Non-pigmented ciliary epithelial cell (primary cell): ENCODE data around the gene PRR20G.
"Not testable (repeated sequence)": the region's sequence is repeated elsewhere in the genome, so short reads cannot be mapped to it uniquely, and the experiment has no call there.

Experiments
- DNase-seq: peaks from one replicate; pipeline ENCODE4 v3.0.0-alpha.2; 2010; ENCODE audit warnings: low read depth

Gene PRR20G

DNA sequence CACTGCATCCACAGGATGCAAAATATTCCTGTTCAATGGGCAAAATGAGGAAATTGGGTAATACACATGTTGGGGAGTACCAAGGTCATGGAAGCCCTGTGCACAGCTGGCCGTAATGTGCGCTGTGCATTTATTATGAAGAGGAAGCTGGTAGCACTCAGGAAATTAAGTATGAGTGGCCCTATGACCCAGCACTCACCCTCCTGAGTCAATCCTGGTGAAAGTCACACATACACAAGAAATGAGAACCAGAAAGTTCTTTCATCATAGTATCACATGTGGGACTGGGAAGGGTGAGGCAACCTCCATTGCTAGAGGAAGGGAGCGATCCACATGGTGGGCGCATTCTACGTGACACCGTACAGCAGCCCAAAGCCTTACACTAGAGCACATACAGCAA lies 11.4 kb upstream of the PRR20G start:
- no peak for DNase-seq

DNA sequence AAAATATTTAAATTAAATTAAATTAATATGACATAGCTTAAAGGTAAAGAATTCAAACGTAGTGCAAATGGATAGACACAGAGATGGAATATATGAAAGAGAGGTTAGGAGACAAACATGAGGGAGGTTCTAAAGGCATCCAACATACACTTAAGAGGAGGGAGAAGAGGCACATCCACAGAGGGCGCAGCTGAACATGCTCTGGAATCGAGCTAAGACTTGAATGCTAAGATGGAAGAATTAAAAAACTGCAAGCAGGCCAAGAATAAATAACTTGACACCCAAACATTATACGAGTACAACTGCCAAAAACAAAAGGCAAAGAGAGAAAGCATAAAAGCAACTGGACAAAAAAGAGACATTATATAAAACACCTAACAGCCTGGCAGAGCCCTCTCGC lies 9.1 kb upstream of the PRR20G start:
- no peak for DNase-seq

DNA sequence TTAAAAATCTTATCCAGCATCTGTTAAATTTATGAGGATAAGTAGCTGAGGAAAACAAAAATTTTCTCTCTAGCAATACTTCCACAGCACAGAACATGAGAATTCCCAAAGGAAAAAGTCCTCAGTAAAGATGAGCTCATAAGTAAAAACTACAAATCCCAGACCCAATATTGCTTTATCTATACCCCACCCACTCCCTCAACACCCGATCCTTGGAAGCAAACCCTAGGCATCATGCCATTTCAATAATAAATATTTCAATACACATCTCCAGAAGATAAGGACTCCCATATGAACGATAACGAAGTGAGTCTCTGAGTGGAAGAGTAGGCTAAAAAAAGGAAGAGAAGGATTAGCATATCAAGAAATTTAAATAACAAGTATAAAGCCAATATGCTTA lies 8.3 kb upstream of the PRR20G start:
- DNase-seq = no peak

DNA sequence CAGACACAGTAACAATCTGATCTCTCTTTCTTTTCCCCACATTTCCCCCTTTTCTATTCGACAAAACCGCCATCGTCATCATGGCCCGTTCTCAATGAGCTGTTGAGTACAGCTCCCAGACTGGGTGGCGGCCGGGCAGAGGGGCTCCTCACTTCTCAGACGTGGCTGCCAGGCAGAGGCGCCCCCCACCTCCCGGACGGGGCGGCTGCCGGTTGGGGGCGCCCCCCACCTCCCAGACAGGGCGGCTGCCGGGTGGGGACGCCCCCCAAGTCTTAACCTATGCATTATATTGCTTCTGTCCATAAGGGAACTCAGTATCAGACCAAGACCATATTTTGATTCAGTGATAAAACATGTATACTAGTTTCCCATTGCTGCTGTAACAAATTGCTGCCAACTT lies 5.8 kb upstream of the PRR20G start:
- DNase-seq = not testable (repeated sequence)

DNA sequence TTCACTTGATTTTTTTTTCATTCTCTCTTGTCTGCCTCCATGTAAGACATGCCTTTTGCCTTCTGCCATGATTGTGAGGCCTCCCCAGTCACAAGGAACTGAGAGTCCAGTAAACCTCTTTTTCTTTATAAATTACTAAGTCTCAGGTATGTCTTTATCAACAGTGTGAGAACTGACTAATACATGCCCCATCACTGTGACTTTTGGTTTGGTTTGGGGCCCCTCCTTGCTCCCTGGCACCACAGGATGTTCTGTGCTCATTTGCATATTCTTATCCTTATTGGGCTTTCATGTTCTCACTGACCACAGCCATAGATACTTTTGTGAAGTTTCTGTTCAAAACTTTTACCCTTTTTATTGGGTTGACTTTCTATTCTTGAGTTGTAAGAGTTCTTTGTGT lies 3.8 kb upstream of the PRR20G start:
- DNase-seq = no peak

DNA sequence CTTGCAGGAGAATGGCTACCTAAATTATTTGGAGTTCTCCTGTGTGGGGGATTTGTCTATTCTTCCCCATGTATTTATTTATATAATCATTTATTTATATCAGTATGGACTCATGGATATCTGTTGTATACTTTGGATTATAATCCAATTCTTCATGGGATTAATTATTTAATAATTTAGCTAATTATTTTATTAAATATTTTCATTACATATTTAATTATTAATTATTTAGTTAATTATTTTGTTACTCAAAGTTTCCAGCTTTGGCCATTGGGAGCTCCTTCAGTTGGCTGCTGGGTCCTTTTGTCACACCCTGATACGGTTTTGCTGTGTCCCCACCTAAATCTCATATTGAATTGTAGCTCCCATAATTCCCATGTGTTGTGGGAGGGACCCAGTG lies 3.3 kb upstream of the PRR20G start:
- no peak for DNase-seq

DNA sequence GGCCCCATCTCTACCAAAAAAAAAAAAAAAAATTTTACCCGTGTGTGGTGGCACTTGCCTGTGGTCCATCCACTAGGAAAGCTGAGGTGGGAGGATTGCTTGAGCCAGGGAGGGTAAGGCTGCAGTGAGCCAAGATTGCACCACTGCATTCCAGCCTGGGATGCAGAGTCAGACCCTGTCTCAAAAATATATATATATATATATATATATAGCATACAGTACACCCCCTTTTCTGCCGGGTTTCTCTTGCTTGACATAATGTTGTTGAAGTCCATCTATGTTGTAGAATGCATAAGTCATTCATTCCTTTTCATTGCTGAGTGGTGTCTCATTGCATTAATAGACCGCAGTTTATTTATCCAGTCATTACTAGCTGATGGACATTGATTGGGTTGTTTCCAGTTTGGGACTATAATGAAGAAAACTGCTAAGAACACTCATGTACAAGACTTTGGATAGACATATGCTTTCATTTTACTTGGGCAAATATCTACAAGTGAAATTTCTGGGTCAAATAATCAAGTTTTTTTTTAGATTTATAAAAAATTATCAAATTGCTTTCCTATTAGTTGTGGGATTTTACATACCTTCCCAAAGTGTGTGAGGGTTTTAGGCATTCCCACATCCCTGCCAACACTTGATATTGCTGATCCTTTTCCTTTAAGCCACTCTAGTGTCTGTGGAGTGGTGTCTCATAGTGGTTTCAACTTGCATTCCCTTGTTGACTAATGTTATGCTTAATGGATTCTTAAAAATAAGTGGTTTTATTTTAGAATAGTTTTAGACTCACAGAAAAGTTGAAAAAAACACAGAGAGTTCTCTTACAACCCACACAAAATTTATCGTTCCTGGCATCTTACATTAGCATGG lies 2.1 kb upstream of the PRR20G start:
- DNase-seq = no peak

DNA sequence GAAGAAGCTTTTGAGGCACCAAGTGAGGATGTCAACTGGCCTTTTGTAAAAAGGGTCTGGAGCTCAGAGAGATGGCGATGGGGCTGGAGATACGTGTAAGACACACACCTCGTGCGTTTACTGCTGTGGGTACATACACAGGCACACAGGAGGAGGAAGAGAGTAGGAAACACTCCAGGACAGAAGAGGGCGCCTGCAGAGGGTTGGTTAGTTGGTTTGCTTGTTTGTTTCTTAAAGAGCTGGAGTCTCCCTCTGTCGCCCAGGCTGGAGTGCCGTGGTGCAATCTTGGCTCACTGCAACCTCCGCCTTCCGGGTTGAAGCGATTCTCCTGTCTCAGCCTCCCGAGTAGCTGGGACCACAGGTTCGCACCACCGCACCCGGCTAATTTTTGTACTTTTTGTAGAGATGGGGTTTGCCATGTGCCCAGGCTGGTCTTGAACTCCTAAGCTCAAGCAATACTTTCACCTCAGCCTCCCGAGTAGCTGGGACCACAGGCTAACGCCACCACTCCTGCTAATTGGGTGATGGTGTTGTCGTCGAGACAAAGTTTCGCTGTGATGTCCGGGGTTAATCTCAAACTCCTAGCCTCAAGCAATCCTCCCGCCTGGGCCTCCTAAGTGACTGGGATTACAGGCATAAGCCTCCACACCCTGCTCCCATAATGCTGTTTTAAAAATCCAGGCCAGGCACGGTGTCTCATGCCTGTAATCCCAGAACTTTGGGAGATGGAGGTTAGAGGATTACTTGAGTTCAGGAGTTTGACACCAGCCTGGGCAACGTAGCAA lies 1.3 kb upstream of the PRR20G start:
- DNase-seq = no peak

DNA sequence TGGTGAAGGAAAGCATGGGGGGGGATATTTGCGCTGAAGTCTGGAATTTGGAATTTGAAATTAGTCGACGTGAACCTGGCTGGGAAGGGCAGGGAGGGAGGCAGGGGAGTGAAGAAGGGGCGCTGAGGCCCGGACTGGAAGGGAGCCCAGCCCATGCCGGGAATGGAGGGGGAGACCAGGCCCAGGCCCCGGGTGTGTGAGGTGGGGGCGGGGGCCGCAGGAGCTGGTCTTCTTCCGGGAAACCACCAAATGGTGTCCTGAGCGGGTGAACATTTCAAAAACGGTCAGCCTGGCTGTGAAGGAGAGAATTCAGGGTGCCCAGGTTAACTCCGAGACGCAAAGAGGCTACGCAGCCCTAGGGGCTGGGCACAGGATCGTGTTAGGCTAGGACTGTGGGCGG lies 497 bp upstream of the PRR20G start:
- DNase-seq = no peak

DNA sequence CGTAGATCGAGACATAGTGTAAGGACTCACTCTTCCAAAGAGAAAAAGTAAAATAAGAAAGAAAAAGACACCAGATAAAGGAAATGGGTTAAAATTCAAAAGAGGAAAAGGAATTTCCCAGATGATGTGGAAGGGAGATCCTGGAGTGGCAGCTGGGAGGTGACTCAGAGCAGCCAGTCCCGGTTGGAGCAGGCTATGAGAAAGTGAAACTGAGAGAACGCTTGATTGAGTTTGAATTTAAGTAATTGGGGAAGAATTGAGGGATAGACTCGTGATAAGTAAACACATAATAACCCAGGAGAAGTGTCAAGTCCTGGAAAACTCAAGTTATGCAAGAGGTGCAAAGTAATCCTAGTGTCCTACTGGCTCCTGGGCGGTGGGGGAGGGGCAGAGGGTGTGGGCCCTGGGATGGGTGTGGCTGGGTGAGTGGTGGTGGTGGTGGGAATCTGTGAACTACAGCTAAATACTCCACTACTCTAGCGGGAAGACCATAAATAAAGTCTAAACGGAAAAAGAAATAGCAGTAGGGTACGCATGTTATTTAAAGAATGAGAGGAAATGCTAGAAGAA lies 1.2 kb downstream of the PRR20G start:
- no peak for DNase-seq

DNA sequence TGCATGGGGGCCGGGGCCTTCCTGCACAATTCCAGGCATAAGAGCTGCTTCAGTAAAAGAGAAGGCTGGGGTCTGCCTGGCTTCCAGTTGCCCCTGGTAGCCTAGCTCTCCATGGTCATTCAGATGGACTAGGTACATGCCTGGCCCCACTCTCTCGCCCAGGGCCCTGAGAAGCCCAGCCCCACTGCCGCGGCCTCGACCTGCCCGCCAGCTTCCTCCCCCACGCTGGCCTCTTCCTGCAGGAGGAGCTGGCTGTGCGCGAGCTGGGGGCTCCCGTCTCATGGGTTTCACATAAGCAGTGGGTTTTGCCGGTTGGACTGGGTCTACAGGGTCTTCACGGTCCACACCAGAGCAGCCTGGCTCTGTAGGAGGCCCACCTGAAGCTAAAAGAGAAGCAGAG lies 3.6 kb downstream of the PRR20G start:
- DNase-seq = no peak

DNA sequence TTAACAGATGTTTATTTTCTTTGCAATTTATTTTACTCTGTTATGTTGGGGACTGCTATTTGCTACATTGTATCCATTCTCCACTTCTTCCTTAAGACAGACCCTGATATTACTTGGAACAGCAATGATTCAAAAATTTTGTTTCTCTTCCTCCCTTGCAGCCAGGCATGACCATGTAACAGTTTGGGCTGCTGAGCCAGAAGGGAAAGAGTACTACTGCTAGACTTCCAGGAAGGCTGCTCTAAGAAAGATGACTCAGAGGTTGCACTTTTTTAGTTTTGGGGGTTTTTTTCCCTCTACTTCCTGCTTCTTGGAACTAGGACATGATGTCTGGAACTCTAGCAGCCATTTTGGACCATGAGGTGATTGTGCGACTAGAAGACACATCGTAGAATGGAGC lies 10.3 kb downstream of the PRR20G start:
- DNase-seq = no peak

DNA sequence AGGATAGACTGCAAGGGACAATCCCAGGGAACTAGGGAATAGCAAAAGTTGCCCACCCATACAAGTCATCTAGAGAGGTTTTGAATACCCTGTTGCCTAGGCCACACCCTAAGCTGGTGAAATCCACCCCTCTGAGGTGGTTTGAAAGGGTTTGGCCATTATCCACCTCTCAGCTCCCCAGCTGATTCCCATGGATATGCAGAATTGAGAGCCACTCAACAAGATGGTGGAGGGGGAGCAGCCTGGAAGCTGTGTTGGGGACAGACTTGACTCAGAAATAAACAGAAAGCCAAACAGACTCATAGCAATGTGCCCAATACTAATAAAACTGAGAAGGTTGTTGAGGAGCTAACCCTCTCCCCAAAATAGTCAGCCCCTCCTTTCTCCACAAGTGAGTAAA lies 10.9 kb downstream of the PRR20G start:
- no peak for DNase-seq

DNA sequence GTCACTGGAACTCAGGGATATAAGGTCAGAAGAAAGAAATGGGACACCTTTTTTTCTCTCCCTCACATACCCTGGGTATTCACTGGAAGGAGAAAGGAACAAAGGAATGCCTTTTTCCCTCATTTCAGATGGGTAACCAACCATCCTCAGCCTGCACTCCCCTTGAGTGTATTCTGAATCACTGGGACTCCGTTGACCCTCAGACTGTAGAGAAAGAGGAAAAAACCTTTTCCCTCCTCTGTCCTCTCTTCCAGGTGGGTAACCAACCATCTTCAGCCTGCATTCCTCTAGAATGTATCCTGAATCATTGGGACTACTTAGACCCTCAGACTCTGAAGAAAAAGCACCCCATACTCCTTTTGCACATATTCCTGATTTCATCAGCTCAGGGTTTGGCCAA lies 11.4 kb downstream of the PRR20G start:
- no peak for DNase-seq

DNA sequence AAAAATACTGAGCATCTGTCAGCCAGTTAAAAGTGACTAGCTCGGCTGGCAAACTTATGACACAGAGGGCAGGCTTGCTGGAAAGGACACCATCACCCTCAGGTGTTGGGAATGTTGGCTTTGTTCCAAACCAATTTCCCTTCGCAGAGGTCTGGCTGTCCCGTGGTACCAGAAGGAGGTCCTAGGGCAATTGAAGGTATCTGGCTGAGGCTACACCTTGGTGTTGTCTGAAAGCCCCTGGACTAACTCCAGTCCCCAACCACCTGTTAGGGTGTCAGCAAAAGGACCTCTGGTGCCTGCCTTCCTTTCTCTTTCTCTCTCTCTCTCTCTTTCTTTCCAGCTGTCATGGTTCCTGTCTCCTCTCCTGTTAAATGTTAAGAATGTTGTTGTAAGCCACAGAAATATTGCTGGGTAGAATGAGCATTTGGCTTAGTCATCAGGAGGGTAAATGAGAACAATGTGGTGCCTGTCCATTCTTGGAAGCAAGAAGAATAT lies 12.5 kb downstream of the PRR20G start:
- DNase-seq = no peak

DNA sequence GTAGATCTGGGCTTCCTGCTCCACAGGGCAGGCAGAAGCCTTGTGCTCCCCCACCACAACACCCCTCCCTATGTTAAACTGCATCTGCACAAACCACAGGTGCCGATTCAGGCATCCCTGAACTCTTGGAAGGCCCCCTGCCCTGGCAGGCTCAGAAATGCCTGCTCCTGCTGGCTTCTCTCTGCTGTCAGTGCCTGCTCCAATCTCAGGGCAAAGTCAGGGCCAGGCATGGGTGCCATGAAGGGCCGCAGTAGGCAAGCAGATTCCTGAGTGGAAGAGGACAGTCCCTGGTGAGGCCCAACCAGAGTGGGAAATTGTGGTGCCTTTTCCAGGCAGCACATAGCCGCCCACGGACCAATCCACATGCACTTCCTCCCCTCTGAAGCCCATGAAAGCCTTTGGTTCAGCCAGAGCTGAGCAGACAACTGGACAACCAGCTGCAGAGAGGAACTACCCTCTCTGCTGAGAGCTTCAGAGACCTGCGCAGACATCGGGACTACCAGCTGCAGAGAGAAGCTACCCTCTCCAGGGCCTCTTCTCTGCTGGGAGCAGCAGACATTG lies 13.6 kb downstream of the PRR20G start:
- no peak for DNase-seq

DNA sequence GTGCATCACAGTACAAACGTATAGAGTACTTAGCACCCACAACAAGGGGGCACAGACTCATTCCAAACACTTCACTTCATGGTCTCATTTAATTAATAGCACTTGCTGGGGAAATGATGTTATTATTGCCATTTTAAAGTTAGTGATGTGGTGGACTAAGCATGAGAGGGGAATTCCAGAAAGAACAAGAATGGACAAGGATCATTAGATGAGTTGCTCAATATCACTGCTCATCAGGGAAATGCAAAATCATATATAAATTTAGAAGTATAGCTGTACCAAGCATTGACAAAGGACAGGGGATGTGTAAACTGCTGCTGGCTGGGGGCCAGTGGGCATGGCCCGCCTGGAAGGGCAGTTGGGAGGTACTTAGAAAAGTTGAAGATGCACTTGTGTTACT lies 14.6 kb downstream of the PRR20G start:
- no peak for DNase-seq

DNA sequence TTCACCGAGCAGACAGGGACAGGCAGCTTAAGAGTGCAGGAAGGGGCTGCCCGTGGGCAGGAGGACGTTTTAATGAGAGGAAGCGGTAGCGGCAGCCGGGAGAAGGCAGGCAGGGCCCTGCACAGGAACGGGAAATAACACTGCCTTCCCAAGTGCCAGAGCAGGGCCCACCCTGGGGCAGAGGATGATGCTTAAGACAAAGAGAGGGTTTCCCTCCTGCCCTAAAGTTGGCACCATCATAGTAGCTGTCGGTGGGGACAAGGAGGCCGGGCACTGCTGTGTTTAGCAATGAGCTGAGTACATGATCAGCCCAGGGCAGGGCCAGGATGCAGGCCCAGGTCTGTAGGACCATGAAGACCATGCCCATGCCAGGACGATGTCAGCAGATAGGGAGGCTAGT lies 21.7 kb downstream of the PRR20G start:
- no peak for DNase-seq

DNA sequence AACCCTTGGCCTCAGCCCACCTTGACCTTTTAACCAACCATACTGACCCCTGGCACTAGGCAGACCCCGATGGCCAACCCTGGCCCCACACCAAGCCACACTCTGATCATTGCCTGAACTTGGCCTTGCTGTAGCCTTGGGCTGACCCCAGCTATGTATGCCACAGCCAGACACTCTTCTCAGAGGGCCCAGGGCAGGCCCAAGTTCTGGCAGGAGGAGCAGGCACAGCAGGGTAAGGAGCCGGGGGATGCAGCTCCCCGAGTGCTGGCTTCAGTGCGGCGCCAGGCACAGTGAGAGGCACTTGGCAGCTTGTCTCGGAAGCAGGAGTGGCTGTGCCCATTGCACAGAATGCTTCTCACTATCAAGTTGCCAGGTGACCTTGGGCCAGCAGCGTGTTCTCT lies 22.3 kb downstream of the PRR20G start:
- no peak for DNase-seq

DNA sequence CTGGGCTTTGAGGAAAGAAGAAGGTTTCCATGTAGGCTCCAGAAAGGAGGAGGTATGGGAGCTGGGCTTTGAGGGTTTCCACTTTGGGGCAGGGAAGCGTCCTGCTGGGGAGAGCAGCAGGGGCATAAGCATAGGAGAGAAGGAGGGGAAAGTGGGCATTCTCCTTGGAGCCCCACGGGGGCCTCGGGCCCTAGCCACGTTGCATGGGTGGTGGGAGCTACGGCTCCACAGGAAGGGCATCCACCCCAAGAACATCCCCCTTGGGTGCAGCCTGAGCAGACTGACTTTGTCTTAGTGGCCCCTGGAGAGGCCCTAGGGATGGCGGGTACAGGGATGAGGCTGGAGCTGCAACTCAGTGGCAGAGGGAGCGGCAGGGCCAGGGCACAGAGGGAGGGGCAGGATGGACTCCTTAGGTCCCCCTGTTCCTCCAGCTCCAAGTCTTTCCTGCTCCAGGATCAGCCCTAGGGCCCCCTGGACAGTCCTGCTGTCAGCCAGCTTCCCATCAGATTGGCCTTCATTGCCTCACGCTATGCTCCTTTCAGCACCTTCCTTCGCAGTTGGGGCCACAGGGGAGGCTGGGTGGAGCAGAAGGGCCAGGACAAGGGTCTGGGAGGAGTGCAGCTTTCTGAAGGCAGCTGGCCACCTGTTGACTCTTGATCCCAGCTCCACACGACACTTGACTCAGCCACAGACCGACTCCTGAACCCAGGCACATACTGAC lies 22.9 kb downstream of the PRR20G start:
- no peak for DNase-seq

DNA sequence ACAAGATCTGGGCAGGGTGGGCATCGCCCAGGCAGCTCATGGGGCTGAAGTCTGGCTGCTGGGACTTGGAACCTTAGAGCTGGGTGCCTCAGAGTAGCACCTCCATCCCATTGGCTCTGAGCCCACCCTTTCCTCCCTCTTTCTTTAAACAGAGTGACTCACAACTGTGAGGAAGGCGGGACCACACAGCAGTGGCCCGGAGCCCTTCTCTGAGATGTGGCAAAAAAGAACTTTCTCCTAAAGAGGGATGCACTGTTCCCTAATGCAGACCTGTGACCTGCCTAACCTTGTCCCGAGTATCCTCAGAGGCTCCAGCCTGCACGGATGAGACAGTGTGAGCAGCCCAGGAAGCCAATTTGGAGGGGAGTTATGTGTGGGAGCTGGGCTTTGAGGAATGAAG lies 23.6 kb downstream of the PRR20G start:
- no peak for DNase-seq
